Lower leg skin (tissue), 4 donors: ENCODE measurements around the gene TTC12. TPM values are rescaled to one million over a fixed set of nuclear protein-coding genes. Genes with fewer than 3 reads are reported as not detected.
"Not testable (repeated sequence)": the region's sequence is repeated elsewhere in the genome, so short reads cannot be mapped to it uniquely, and the experiment has no call there.

ENCODE experiments used
- DNase-seq, 2 donors: peaks; one replicate each; pipeline ENCODE4 v3.0.0-alpha.2; 2019; ENCODE audit warnings: low spot score in 2 of 2
- H3K4me3 ChIP-seq: fragments of 200-600 bp; sonication (generic); 2 replicates; pipeline ENCODE4 v1.5.1; 2017; ENCODE audit warnings: mild to moderate bottlenecking, low read depth; ENCODE audit not compliant: poor library complexity, severe bottlenecking
- POLR2A ChIP-seq, 2 donors: fragments of 450-650 bp; IDR thresholded peaks; one replicate each; pipeline ENCODE4 v1.6.1; 2016 to 2017; ENCODE audit warnings: antibody characterized with exemption in 2 of 2, mild to moderate bottlenecking in 1 of 2, moderate library complexity in 1 of 2
- WGBS, 2 donors: methylation state at CpG; one replicate each; pipeline ENCODE4 v1.1.5; 2018; 5-methylcytosine and 5-hydroxymethylcytosine counted together
- intact Hi-C: fragments of 100-400 bp; cut with DNase I; formaldehyde crosslinking; loops from one replicate; pipeline ENCODE4 v1.15.0; 2023; ENCODE audit warnings: low total_unique reads
- total RNA-seq, 4 donors: library from RNA; depleted of rRNA; stranded (reverse); fragments of >200 nt; gene quantifications; one replicate each; pipeline ENCODE4 v1.1.0, GENCODE V29; 2016
- TF ChIP-seq, protein P1 (sequence below), 3 donors: fragments of 450-650 bp; IDR thresholded peaks; one replicate each; pipeline ENCODE4 v1.5.1; 2016; ENCODE audit warnings: antibody characterized with exemption in 3 of 3, mild to moderate bottlenecking in 3 of 3, moderate library complexity in 2 of 3

Gene TTC12
- total RNA-seq, 4 donors from 2014 or later, result 14.5 to 48.2 (median 21.9) TPM

DNA sequence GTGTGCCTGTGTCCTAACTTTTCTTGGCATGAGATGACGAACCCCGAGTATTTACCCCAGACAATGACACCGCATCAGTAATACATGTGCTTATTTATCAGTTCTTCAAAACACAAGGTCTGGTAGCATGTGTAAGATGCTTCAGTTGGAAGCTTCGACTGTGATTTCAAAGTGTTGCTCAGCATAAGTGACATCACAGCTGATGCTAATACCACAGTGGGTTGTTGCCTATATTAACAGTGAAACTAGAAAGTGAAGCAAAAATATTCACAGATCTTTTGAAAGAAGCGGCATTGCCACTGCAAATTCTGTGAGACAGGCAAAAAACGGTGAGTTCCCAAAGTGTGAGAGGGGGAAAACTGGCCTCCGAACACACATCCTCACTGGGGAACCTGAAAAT is 18.4 kb upstream of the TTC12 start:
- DNase-seq, result no peak
- no peak overlapping the region for H3K4me3 ChIP-seq
- intact Hi-C loops, result no loop called here
- TF ChIP-seq POLR2A (IDR thresholded peaks at IDR 0.05), result no peak
- TF ChIP-seq, protein P1, sequence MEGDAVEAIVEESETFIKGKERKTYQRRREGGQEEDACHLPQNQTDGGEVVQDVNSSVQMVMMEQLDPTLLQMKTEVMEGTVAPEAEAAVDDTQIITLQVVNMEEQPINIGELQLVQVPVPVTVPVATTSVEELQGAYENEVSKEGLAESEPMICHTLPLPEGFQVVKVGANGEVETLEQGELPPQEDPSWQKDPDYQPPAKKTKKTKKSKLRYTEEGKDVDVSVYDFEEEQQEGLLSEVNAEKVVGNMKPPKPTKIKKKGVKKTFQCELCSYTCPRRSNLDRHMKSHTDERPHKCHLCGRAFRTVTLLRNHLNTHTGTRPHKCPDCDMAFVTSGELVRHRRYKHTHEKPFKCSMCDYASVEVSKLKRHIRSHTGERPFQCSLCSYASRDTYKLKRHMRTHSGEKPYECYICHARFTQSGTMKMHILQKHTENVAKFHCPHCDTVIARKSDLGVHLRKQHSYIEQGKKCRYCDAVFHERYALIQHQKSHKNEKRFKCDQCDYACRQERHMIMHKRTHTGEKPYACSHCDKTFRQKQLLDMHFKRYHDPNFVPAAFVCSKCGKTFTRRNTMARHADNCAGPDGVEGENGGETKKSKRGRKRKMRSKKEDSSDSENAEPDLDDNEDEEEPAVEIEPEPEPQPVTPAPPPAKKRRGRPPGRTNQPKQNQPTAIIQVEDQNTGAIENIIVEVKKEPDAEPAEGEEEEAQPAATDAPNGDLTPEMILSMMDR (IDR thresholded peaks at IDR 0.05), result no peak
- WGBS, 2 donors, result 77 to 87% methylated on average over 7 of the region's 7 CpGs

DNA sequence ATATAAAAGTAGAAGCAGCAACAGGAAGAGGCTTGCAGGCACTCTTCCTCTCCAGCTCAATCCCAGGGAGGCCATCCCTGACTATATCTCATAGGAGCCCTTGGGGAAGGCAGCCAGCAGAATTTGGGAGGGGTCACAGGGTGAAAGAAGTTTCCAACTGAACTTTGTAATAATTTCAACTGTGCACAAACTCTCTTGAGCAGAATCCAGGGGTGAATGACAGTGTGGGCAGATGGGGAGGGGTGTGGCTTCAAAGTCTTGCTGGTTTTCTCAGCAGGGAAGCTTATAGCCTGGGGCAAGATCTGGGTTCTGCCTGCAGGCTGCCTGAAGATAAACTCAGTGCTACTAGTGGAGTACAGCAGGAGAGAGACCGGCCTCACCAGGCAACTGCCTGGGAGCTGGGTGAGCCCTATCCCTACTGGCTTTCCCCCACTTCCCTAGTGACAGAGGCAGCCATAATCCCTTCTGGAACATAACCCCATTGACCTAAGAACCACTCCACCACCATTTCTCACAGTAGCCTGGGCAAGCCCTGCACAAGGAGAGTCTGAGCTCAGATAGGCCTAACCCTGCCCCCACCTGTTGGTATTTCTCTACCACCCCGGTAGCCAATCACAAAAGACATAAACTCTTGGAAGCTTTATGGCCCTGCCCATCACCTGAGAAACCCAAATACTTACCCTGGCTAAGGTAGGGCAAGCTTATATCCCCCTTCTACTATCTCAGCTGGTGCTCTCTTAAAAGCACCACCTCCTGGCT is 17.8 kb upstream of the TTC12 start:
- intact Hi-C loops, result no loop called here
- DNase-seq, result no peak
- WGBS, 2 donors, result 89 to 96% methylated on average over 2 of the region's 2 CpGs
- TF ChIP-seq, protein P1 (IDR thresholded peaks at IDR 0.05), result no peak
- no peak for TF ChIP-seq POLR2A (IDR thresholded peaks at IDR 0.05)
- H3K4me3 ChIP-seq, result no peak overlapping the region

DNA sequence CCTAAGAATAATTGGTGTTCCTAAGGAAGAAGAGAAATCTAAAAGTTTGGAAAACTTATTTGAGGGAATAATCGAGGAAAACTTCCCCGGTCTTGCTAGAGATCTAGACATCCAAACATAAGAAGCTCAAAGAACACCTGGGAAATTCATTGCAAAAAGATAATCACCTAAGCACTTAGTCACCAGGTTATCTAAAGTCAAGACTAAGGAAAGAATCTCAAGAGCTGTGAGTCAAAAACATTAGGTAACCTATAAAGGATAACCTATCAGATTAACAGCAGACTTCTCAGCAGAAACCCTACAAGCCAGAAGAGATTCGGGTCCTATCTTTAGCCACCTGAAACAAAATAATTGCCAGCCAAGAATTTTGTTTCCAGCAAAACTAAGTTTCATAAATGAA is 15.9 kb upstream of the TTC12 start:
- intact Hi-C loops, H3K4me3 ChIP-seq, DNase-seq: not testable (repeated sequence)
- 93 to 97% methylated on average over 3 of the region's 3 CpGs for WGBS, 2 donors

DNA sequence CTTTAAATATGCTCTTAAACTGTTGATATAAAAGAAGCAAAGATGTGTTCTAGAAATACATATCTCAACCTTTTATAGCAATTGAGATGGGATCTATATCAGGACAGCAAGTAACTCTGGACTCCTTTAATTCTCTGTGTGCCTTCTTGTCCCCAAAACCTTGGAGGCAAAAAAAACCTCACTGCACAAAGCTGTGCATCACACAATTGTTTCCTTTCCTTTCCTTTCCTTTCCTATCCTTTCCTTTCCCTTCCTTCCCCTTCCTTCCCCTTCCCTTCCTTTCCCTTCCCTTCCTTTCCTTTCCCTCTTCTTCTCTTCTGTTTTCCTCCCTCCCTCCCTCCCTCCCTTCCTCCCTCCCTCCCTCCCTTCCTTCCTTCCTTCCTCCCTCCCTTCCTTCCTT is 9.5 kb upstream of the TTC12 start:
- intact Hi-C loops, result loop anchor here (5.0 to 10.0 kb wide), 2 partner anchors 222 to 490 kb away; no protein-coding TSS in a partner anchor
- no peak overlapping the region for H3K4me3 ChIP-seq
- DNase-seq, result no peak
- TF ChIP-seq, protein P1 (IDR thresholded peaks at IDR 0.05), result no peak
- TF ChIP-seq POLR2A (IDR thresholded peaks at IDR 0.05), result no peak

DNA sequence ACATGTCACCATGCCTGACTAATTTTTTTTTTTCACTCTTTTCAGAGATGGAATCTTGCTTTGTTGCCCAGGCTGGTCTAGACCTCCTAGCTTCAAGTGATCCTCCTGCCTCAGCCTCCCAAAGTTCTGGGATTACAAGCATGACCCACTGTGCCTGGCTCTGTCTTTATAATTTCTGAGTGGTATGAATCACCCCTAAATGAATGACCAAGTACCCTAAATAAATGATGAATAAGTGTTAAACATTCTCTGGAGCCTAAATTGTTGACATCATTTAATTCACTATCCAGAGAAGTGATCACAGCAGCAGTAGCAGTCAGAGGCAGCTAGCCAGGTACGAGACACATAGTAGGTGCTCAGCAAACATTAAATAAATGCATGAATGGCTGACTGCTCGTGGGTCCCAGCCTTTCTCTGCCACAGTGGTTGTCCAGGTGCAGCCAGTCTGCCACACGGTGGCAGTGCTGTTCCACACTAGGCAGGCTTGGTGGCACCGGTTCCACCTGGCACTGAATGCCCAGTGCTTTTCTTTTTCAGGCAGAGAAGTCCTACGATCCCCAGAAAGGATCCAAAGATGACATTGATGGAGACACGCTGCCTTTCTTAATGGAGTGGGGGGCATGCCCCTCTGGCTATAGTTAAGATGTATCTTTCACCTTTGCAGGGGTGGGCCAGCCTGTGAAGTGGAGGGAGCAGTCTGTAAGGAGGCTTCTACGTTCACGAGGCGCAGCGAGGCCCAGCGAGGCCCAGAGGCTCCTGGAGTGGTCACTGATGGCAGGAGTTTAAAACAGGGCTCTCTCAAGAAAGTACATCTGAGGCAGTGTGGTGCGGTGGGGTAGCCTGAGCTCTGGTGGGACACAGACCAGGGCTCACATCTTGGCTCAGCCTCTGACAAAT is 8.7 kb upstream of the TTC12 start:
- intact Hi-C loops, result loop anchor here (5.0 to 10.0 kb wide), 2 partner anchors 222 to 489 kb away; no protein-coding TSS in a partner anchor
- WGBS, 2 donors, result 40 to 45% methylated on average over 12 of the region's 12 CpGs

More for the DNA sequence above, 8.7 kb upstream of the TTC12 start:
- no peak for TF ChIP-seq POLR2A (IDR thresholded peaks at IDR 0.05)
- TF ChIP-seq, protein P1 (IDR thresholded peaks at IDR 0.05), result peak in 1 of 3 donors; percentile 51
- no peak overlapping the region for H3K4me3 ChIP-seq
- DNase-seq, result peak; percentile 56 to 93
